HepG2 (cell line): ENCODE measurements around the gene KCNJ6.

ENCODE experiments used
- CREB1 ChIP-seq, 2 experiments: fragments of 450-650 bp in 1 of 2; IDR thresholded peaks; 2 replicates each; pipeline ENCODE4 v1.6.1; 2016 to 2017; ENCODE audit warnings: control low read depth in 1 of 2, mild to moderate bottlenecking in 1 of 2, missing compliant biosample characterization in 1 of 2, missing genetic modification characterization in 1 of 2
- CTCF ChIP-seq: sonication (generic); formaldehyde crosslinking; IDR thresholded peaks from 2 replicates; pipeline ENCODE4 v1.5.0; 2020; ENCODE audit warnings: mild to moderate bottlenecking, missing genetic modification reagents, moderate library complexity
- EP300 ChIP-seq, 3 experiments: sonication (generic) in 1 of 3; formaldehyde crosslinking in 1 of 3; IDR thresholded peaks; 2 replicates each; pipeline versions ENCODE4 v1.5.1 to v1.6.1; 2011 to 2020; ENCODE audit warnings: low read depth in 2 of 3, low read length in 2 of 3, borderline replicate concordance in 1 of 3, improper control_type of control experiment in 1 of 3, mild to moderate bottlenecking in 1 of 3, missing genetic modification reagents in 1 of 3, moderate library complexity in 1 of 3
- MYNN ChIP-seq: sonication (generic); formaldehyde crosslinking; IDR thresholded peaks from 2 replicates; pipeline ENCODE4 v1.4.0; 2020; ENCODE audit warnings: mild to moderate bottlenecking, low read depth, missing genetic modification reagents
- TRIM24 ChIP-seq: sonication (generic); formaldehyde crosslinking; IDR thresholded peaks from 2 replicates; pipeline ENCODE4 v1.8.0; 2022; ENCODE audit warnings: mild to moderate bottlenecking, missing genetic modification reagents

- TF ChIP-seq CREB1 (IDR thresholded peaks at IDR 0.05) = no peak
- TF ChIP-seq CREB1 (CRISPR knock-in tag; IDR thresholded peaks at IDR 0.05) = no peak
- no peak for TF ChIP-seq CTCF
- no peak for TF ChIP-seq TRIM24 (CRISPR knock-in tag)
- no peak for TF ChIP-seq MYNN (CRISPR knock-in tag)
- TF ChIP-seq EP300 (IDR thresholded peaks at IDR 0.05; ENCODE audit: low read depth in 2 of 2, low read length in 2 of 2) = no peak
- no peak for TF ChIP-seq EP300 (CRISPR knock-in tag; IDR thresholded peaks at IDR 0.05; ENCODE audit: borderline replicate concordance)
These were observed 66.7 kb downstream of the KCNJ6 start for GRCh38 chr21:37849506-37850102.
